Immature natural killer cell (primary cell): ENCODE results near the gene BRF1. TPM values are rescaled to one million over a fixed set of nuclear protein-coding genes. Genes with fewer than 3 reads are reported as not detected.

Experiments used
- DNase-seq, 3 donors: peaks; one replicate each; pipeline ENCODE4 v3.0.0; 2022; ENCODE audit warnings: mixed read lengths in 1 of 3
- H3K27ac Mint-ChIP-seq, 6 donors: one replicate each; pipeline ENCODE4 v1.8.0; 2020; ENCODE audit warnings: mixed read lengths in 6 of 6, mild to moderate bottlenecking in 5 of 6, inconsistent platforms in 4 of 6, moderate library complexity in 3 of 6
- H3K27me3 Mint-ChIP-seq, 3 donors: one replicate each; pipeline ENCODE4 v1.8.0; 2020 to 2021; ENCODE audit warnings: low read depth in 3 of 3, mild to moderate bottlenecking in 3 of 3, mixed read lengths in 3 of 3, moderate library complexity in 3 of 3, inconsistent platforms in 1 of 3
- H3K36me3 Mint-ChIP-seq, 3 donors: one replicate each; pipeline ENCODE4 v1.8.0; 2020; ENCODE audit warnings: mixed read lengths in 3 of 3, inconsistent platforms in 2 of 3, mild to moderate bottlenecking in 2 of 3
- H3K4me1 Mint-ChIP-seq, 2 donors: one replicate each; pipeline ENCODE4 v1.8.0; 2020; ENCODE audit warnings: inconsistent platforms in 2 of 2, mild to moderate bottlenecking in 2 of 2, mixed read lengths in 2 of 2, moderate library complexity in 1 of 2
- H3K4me3 Mint-ChIP-seq, 5 donors: one replicate each; pipeline ENCODE4 v1.8.0; 2020; ENCODE audit warnings: mild to moderate bottlenecking in 5 of 5, mixed read lengths in 5 of 5, inconsistent platforms in 3 of 5, moderate library complexity in 3 of 5
- H3K9me3 Mint-ChIP-seq, 6 donors: one replicate each; pipeline ENCODE4 v1.8.0; 2020; ENCODE audit warnings: mild to moderate bottlenecking in 6 of 6, mixed read lengths in 6 of 6, inconsistent platforms in 4 of 6, moderate library complexity in 3 of 6
- polyA plus RNA-seq, 3 donors: library from polyadenylated mRNA; unstranded; fragments of 300-500 nt; fragmentation: Illumina TruSeq; gene quantifications; one replicate each; pipeline ENCODE4 v1.2.3, GENCODE V29; 2021

BRF1 gene
- polyA plus RNA-seq, 3 donors from 2014 or later = 2.9 to 11.0 (median 8.0) TPM

- Mint-ChIP-seq H3K4me3 (no peak overlapping the region), H3K4me1 (no peaks in the 10 kb centered on the region), H3K9me3 (no peaks in the 10 kb centered on the region), H3K36me3 (peaks cover 4 to 25% (median 16%) of the 10 kb centered on the region in 3 donors), H3K27me3 (peaks cover 0 to 2% (median 1%) of the 10 kb centered on the region in 3 donors), H3K27ac (no peak overlapping the region)
- DNase-seq = no peak
These were observed 74.6 kb downstream of the BRF1 start for GRCh38 chr14:105226198-105226597.

- Mint-ChIP-seq H3K27me3 (peaks cover 0 to 5% (median 1%) of the 10 kb centered on the region in 3 donors), H3K36me3 (peaks cover 4 to 25% (median 16%) of the 10 kb centered on the region in 3 donors), H3K4me1 (no peaks in the 10 kb centered on the region), H3K27ac (no peak overlapping the region), H3K9me3 (no peaks in the 10 kb centered on the region), H3K4me3 (no peak overlapping the region)
- DNase-seq = no peak
These were observed 75.8 kb downstream of the BRF1 start for GRCh38 chr14:105224845-105225570.

DNA sequence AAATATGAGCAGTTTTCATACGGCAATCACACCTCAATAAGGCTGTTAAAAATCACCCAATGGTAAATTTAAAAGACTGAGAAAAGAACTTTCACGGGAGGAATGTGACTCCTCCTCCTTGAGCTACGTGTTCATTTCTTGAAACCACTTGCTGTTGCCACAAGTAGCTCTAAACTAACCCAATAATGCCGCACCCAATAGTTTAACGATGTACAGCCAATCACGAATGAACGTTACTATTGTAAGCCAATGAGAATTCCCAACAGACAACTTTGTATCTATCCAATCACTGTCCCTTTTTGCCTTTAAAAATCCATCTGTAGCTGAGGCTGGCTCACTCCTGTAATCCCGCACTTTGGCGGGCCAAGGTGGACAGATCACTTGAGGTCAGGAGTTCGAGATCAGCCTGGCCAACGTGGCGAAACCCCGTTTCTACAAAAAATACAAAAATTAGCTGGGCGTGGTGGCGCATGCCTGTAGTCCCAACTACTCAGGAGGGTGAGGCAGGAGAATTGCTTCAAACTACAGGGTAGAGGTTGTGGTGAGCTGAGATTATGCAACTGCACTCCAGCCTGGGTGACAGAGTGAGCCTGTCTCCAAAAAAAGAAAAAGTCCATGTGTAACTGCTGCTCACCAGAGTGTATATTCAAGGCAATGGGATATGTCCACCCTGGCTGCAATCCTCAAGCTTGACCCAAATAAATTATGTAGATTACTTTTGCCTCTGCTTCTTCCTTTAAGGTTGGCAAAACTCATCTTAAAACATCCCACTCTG, 76.8 kb downstream of the BRF1 start:
- Mint-ChIP-seq H3K27ac (no peak overlapping the region), H3K9me3 (no peaks in the 10 kb centered on the region), H3K4me3 (no peak overlapping the region), H3K27me3 (peaks cover 0 to 5% (median 1%) of the 10 kb centered on the region in 3 donors), H3K36me3 (peaks cover 4 to 25% (median 16%) of the 10 kb centered on the region in 3 donors), H3K4me1 (no peaks in the 10 kb centered on the region)
- DNase-seq = no peak

DNA sequence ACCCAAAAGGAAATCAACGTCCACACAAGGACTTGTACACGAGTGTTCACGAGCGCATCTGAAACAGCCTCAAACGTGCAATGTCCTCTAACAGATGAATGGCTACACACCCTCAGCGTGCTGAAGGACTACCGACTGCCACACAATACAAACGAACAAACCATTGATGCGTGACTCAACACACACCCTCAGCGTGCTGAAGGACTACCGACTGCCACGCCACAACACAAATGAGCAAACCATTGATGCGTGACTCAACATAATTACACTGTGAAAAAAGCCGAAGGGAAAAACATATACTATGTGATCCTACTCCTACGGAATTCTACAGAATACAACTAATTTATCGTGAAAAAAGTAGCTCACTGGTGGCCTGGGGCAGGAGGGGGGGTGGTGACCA, 77.5 kb downstream of the BRF1 start:
- DNase-seq = no peak
- no peaks in the 10 kb centered on the region for H3K4me1 Mint-ChIP-seq
- no peak overlapping the region for H3K27ac Mint-ChIP-seq
- H3K36me3 Mint-ChIP-seq = peaks cover 4 to 25% (median 16%) of the 10 kb centered on the region in 3 donors
- H3K4me3 Mint-ChIP-seq = no peak overlapping the region
- H3K27me3 Mint-ChIP-seq = peaks cover 0 to 5% (median 1%) of the 10 kb centered on the region in 3 donors
- H3K9me3 Mint-ChIP-seq = no peaks in the 10 kb centered on the region

GRCh38 chr14:105221598-105222178, 79.1 kb downstream of the BRF1 start:
- Mint-ChIP-seq H3K4me3 (no peak overlapping the region), H3K36me3 (peaks cover 4 to 25% (median 16%) of the 10 kb centered on the region in 3 donors), H3K27me3 (peaks cover 0 to 5% (median 1%) of the 10 kb centered on the region in 3 donors), H3K4me1 (no peaks in the 10 kb centered on the region), H3K27ac (no peak overlapping the region), H3K9me3 (no peaks in the 10 kb centered on the region)
- no peak for DNase-seq

GRCh38 chr14:105220699-105221597, 79.9 kb downstream of the BRF1 start:
- Mint-ChIP-seq H3K27ac (no peak overlapping the region), H3K4me1 (peaks cover 0 to under 1% of the 10 kb centered on the region in 2 donors), H3K9me3 (no peaks in the 10 kb centered on the region), H3K27me3 (peaks cover 0 to 5% (median 1%) of the 10 kb centered on the region in 3 donors), H3K4me3 (no peak overlapping the region), H3K36me3 (peaks cover 6 to 27% (median 16%) of the 10 kb centered on the region in 3 donors)
- no peak for DNase-seq

GRCh38 chr14:105219753-105220152, 81.0 kb downstream of the BRF1 start:
- H3K4me1 Mint-ChIP-seq = peaks cover 2 to 12% of the 10 kb centered on the region in 2 donors
- peak overlapping the region in 1 of 6 donors; percentile 67 for H3K27ac Mint-ChIP-seq
- no peaks in the 10 kb centered on the region for H3K9me3 Mint-ChIP-seq
- no peak for DNase-seq
- no peak overlapping the region for H3K4me3 Mint-ChIP-seq
- peaks cover 10 to 29% (median 12%) of the 10 kb centered on the region in 3 donors for H3K36me3 Mint-ChIP-seq
- peaks cover 0 to 5% (median 1%) of the 10 kb centered on the region in 3 donors for H3K27me3 Mint-ChIP-seq

- peaks cover 0 to 5% (median 1%) of the 10 kb centered on the region in 3 donors for H3K27me3 Mint-ChIP-seq
These were observed 81.7 kb downstream of the BRF1 start for GRCh38 chr14:105219043-105219612.

GRCh38 chr14:105218611-105219010, 82.2 kb downstream of the BRF1 start:
- Mint-ChIP-seq H3K36me3 (peaks cover 10 to 25% (median 12%) of the 10 kb centered on the region in 3 donors), H3K4me3 (no peak overlapping the region), H3K9me3 (no peaks in the 10 kb centered on the region), H3K27ac (no peak overlapping the region), H3K4me1 (peaks cover 2 to 12% of the 10 kb centered on the region in 2 donors), H3K27me3 (peaks cover 0 to 5% (median 1%) of the 10 kb centered on the region in 3 donors)
- DNase-seq = no peak

More at GRCh38 chr14:105219043-105219612, 81.7 kb downstream of the BRF1 start:
- peaks cover 2 to 12% of the 10 kb centered on the region in 2 donors for H3K4me1 Mint-ChIP-seq
- DNase-seq = no peak
- H3K4me3 Mint-ChIP-seq = no peak overlapping the region
- H3K36me3 Mint-ChIP-seq = peaks cover 10 to 29% (median 12%) of the 10 kb centered on the region in 3 donors
- H3K27ac Mint-ChIP-seq = no peak overlapping the region
- H3K9me3 Mint-ChIP-seq = no peaks in the 10 kb centered on the region

DNA sequence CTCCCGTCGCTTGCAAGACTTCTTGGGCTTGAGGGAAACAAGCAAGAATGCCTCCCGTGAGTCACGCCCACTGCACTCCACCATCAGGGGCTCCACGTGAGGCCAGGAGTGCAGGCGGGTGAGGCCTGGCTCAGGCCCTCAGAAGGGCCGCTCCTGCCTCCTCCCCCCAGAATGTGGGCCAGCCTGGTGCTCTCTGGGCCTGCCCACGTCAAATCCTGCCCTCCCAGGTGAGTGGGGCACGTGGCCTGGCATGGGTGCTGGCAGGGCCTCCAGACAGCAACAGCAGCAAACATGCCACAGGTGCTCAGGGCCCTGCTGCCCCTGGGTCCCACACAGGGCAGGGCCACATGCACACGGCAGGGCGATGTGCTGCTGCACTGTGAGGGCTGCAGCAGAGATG, 83.0 kb downstream of the BRF1 start:
- no peak for DNase-seq
- Mint-ChIP-seq H3K27ac (no peak overlapping the region), H3K4me3 (no peak overlapping the region), H3K9me3 (no peaks in the 10 kb centered on the region), H3K36me3 (peaks cover 5 to 17% (median 6%) of the 10 kb centered on the region in 3 donors), H3K27me3 (peaks cover 0 to 5% (median 1%) of the 10 kb centered on the region in 3 donors), H3K4me1 (peaks cover 2 to 12% of the 10 kb centered on the region in 2 donors)

DNA sequence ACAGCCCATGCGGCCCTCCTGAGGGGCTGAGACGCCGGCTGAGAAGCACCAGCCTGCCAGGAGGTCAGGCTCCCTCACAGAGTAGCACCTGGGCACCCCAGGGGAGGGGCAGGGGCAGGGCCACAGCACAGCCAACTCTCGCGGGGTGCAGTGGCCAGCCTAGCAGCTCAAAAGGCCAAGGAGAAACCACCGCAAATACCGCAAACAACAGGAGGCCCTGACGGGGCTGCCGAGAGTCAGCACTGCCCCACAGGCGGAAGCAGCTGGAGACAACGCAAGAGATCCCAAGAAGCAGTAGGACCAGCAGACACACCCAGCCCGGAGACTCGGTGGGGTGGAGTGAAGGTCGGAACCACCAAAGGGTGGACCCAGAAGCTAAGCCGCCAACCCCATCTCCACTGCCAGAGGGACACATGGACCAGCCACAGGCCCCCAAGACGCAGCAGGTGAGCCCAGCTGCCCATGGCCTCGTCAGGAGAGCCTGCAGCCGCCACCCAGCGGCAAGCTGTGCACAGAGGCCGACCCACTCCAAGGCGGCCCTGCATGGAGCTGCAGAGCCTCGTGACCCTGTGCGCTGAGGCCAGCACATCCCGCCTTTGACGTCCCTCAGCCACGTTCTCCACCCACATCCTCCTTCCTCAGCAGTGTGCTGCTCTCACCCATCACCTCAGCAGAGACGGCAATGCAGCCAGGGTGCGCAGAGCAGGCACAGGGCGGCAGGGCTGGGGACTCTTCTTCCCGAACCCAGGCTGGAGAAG, 84.1 kb downstream of the BRF1 start:
- no peak overlapping the region for H3K27ac Mint-ChIP-seq
- H3K4me3 Mint-ChIP-seq = no peak overlapping the region
- H3K27me3 Mint-ChIP-seq = peaks cover 0 to 5% (median 0%) of the 10 kb centered on the region in 3 donors
- peaks cover 0 to 10% (median 5%) of the 10 kb centered on the region in 3 donors for H3K36me3 Mint-ChIP-seq
- peaks cover 2 to 12% of the 10 kb centered on the region in 2 donors for H3K4me1 Mint-ChIP-seq
- DNase-seq = no peak
- H3K9me3 Mint-ChIP-seq = no peaks in the 10 kb centered on the region

DNA sequence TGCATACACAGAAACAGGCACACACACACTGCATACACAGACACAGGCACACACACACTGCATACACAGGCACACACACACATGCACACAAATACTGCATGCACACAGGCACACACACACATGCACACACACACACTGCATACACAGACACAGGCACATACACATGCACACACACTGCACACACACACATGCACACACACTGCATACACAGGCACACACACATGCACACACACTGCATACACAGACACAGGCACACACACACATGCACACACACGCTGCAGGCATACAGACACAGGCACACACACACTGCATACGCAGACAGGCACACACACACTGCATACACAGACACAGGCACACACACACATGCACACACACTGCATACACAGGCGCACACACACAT, 85.2 kb downstream of the BRF1 start:
- no peak for DNase-seq
- Mint-ChIP-seq H3K4me3 (no peak overlapping the region), H3K27ac (peak overlapping the region in 4 of 6 donors; percentile 47 to 76 (median 48)), H3K4me1 (peaks cover 2 to 12% of the 10 kb centered on the region in 2 donors), H3K27me3 (no peaks in the 10 kb centered on the region), H3K9me3 (no peaks in the 10 kb centered on the region), H3K36me3 (peaks cover 0 to 10% (median 5%) of the 10 kb centered on the region in 3 donors)
